Naive B cell (primary cell): ENCODE results near the gene SPATA32. TPM values are rescaled to one million over a fixed set of nuclear protein-coding genes. Genes with fewer than 3 reads are reported as not detected.

Source experiments
- ATAC-seq, 2 donors: fragments of 150-1000 bp; cut with Tn5 transposase; 2 replicates each; pipeline ENCODE4 v1.10.0; 2021; ENCODE audit warnings: low read depth in 2 of 2, mild to moderate bottlenecking in 2 of 2, moderate library complexity in 2 of 2
- DNase-seq: peaks from one replicate; pipeline ENCODE4 v3.0.0; 2022
- H3K27ac Mint-ChIP-seq, 6 donors: one replicate each; pipeline ENCODE4 v1.8.0; 2020 to 2022; ENCODE audit warnings: mild to moderate bottlenecking in 6 of 6, mixed read lengths in 6 of 6, moderate library complexity in 5 of 6, inconsistent platforms in 2 of 6
- H3K27me3 Mint-ChIP-seq, 3 donors: one replicate each; pipeline ENCODE4 v1.8.0; 2021 to 2022; ENCODE audit warnings: mixed read lengths in 3 of 3, mild to moderate bottlenecking in 1 of 3
- H3K36me3 Mint-ChIP-seq, 2 donors: one replicate each; pipeline ENCODE4 v1.8.0; 2020 to 2022; ENCODE audit warnings: mixed read lengths in 2 of 2, inconsistent platforms in 1 of 2, mild to moderate bottlenecking in 1 of 2
- H3K4me1 Mint-ChIP-seq, 3 donors: one replicate each; pipeline ENCODE4 v1.8.0; 2020 to 2022; ENCODE audit warnings: mixed read lengths in 3 of 3, inconsistent platforms in 1 of 3, mild to moderate bottlenecking in 1 of 3, moderate library complexity in 1 of 3
- H3K4me3 Mint-ChIP-seq, 8 donors: one replicate each; pipeline ENCODE4 v1.8.0; 2020 to 2022; ENCODE audit warnings: mild to moderate bottlenecking in 8 of 8, mixed read lengths in 8 of 8, moderate library complexity in 8 of 8, inconsistent platforms in 2 of 8
- H3K9me3 Mint-ChIP-seq, 7 donors: one replicate each; pipeline ENCODE4 v1.8.0; 2020 to 2022; ENCODE audit warnings: mixed read lengths in 7 of 7, mild to moderate bottlenecking in 5 of 7, inconsistent platforms in 2 of 7, moderate library complexity in 1 of 7
- polyA plus RNA-seq, 6 donors: library from polyadenylated mRNA; unstranded; fragments of 300-500 nt; fragmentation: Illumina TruSeq; gene quantifications; one replicate each; pipeline ENCODE4 v1.2.3, GENCODE V29; 2021; ENCODE audit warnings: low read depth in 6 of 6

Gene SPATA32
- polyA plus RNA-seq, 6 donors from 2014 or later, result 0.16 to 4.6 (median 0.31) TPM; not detected in 1

DNA sequence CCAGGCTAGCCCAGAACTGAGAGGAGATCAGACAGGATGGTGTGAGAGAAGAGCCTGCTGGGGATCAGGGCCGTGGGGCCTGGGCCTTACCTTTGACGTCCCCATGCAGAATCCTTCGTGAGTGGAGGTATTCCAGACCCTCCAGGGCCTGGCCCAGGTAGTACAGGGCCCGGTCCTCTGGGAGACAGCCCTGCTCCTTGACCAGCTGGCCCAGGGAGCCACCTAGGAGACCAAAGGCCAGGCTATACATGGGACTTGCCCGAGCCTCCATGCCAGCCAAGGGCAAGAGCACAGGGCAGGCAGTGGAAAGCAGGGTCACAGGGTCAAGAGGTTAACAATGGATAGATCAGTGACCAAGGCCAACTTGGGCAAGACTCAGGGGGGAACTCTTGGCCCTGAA lies 12.1 kb upstream of the SPATA32 start:
- no peaks in the 10 kb centered on the region for H3K9me3 Mint-ChIP-seq
- H3K27ac Mint-ChIP-seq, result no peak overlapping the region
- H3K4me3 Mint-ChIP-seq, result no peak overlapping the region
- no peaks in the 10 kb centered on the region for H3K27me3 Mint-ChIP-seq
- no peaks in the 10 kb centered on the region for H3K36me3 Mint-ChIP-seq
- ATAC-seq (no peak), DNase-seq (no peak)
- H3K4me1 Mint-ChIP-seq, result peaks cover 5 to 11% (median 10%) of the 10 kb centered on the region in 3 donors

DNA sequence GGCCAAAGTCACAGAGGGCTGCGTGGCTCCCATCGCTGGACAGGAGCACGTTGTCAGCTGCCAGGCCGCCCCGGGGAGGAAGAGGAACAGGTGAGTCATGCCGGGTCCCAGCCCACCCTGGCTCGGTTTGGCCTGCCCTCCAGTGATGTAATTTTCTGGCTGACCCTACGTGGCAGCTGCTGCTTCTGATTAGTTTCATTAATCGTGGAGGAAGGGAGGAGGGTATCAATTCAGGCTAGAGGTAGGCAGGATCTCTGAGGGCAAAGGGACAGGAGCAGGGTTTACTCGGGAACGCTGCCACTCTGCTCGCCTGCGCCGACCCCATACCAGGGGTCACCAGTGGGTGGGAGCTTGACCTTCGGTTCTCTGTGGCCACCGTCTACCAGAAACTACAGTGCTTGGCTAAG lies 11.7 kb upstream of the SPATA32 start:
- Mint-ChIP-seq H3K4me3 (no peak overlapping the region), H3K4me1 (peaks cover 5 to 8% (median 7%) of the 10 kb centered on the region in 3 donors), H3K27me3 (no peaks in the 10 kb centered on the region), H3K36me3 (no peaks in the 10 kb centered on the region), H3K27ac (no peak overlapping the region), H3K9me3 (no peaks in the 10 kb centered on the region)
- no peak for ATAC-seq
- DNase-seq, result no peak

DNA sequence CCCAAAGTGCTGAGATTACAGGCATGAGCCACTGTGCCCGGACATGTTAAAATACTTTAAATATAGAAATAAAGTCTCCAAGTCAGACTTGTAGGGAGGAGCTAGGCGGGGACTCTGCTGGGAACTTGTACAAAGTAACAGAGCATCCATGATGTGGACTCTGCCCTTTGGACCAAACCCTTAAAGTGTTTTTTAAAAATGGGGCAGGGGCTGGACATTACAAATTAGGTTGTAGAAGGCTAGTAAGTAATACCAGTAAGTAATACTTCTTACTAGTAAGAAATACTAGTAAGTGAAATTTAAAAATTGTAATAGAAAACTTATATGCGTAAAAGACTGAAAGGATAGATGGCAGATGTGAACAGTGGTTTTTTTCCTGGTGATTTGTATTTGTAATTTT lies 9.7 kb upstream of the SPATA32 start:
- DNase-seq (no peak), ATAC-seq (no peak)
- Mint-ChIP-seq H3K4me1 (peaks cover 0 to 6% (median 3%) of the 10 kb centered on the region in 3 donors), H3K36me3 (peaks cover 0 to 9% of the 10 kb centered on the region in 2 donors), H3K4me3 (no peak overlapping the region), H3K27ac (no peak overlapping the region), H3K9me3 (no peaks in the 10 kb centered on the region), H3K27me3 (no peaks in the 10 kb centered on the region)

DNA sequence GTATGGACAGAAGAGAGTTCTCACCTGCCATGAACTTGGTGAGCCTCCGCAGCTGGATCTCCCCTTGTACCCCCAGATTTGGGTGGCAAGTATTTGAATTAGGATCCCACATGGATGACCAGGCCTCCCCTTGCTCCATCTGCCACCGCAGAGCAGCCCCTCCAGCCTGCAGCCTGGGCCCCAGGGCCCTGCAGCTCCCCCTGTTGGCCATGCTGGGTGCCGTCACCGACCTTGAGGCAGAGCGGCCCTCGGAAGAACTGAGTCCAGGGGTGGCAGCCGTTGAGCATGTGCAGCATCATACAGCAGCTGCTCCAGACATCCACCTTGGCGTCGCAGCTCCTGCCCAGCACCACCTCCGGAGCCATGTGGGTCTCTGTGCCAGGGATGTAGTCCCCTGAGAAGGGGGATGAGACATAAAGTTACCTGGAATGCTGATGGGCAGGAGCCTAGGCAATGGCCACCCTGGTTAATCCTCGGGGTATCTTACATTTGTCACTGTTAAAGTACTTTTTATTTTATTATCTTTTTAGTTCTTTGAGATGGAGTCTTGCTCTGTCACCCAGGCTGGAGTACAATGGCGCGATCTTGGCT lies 9.0 kb upstream of the SPATA32 start:
- peaks cover 0 to 9% of the 10 kb centered on the region in 2 donors for H3K36me3 Mint-ChIP-seq
- no peaks in the 10 kb centered on the region for H3K27me3 Mint-ChIP-seq
- no peaks in the 10 kb centered on the region for H3K9me3 Mint-ChIP-seq
- peak; percentile 28 for DNase-seq
- H3K27ac Mint-ChIP-seq, result peak overlapping the region in 2 of 6 donors; percentile 47 to 54
- peak; percentile 58 to 70 for ATAC-seq
- peaks cover 0 to 6% (median 3%) of the 10 kb centered on the region in 3 donors for H3K4me1 Mint-ChIP-seq
- no peak overlapping the region for H3K4me3 Mint-ChIP-seq

DNA sequence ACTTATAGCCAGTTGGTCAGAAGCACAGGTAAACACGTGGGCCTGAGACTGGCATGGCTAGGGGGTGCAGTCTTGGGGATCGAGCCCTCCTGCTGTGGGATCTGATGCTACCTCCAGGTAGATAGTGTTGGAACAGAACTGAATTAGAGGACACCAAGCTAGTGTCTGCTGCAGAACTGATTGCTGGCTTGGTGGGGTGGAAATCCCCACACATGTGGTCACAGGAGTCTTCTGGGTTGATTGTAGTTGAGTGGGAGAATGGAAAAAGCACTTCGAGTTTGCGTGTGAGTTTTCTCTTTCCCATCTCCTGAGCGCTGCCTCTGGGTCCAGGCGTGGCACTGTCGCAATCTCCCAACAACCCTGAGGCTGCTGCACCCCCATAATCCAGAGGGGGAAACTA lies 8.0 kb upstream of the SPATA32 start:
- no peak for ATAC-seq
- peaks cover 0 to 9% of the 10 kb centered on the region in 2 donors for H3K36me3 Mint-ChIP-seq
- H3K4me1 Mint-ChIP-seq, result peaks cover 0 to 6% (median 3%) of the 10 kb centered on the region in 3 donors

DNA sequence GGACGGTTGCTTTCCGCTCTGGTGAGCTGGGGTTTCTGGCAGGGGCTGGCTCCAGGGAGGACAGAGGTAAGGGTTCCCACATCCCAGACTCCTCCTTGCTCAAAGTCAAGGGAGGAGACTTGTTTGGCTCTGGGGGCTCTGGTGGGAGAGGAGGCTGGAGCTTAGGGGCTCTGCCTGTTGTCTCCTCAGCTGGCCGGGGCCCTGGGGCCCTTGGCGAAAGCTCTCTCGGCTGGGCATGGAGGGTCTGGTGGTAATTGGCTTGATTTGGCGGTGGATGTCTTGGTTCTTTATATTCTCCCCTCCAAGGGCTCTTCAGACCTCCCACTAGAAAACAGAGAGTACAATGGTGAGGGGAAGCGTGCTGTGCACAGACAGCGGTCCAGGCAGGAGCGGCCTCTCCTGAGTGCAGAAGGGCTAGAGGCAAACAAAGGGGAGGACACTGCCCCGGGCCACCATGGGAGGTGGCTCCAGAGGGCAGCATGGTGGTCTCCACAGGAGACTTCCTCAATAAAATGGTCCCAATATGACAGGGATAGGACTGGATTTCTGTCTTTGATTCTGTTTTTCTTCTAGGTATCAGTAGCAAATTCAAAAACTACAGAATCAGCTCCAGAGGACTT lies 5.7 kb upstream of the SPATA32 start:
- H3K4me3 Mint-ChIP-seq, result no peak overlapping the region
- peaks cover 0 to 9% of the 10 kb centered on the region in 2 donors for H3K36me3 Mint-ChIP-seq
- DNase-seq, result no peak
- peaks cover 7 to 9% (median 8%) of the 10 kb centered on the region in 3 donors for H3K4me1 Mint-ChIP-seq
- H3K9me3 Mint-ChIP-seq, result no peaks in the 10 kb centered on the region
- H3K27me3 Mint-ChIP-seq, result no peaks in the 10 kb centered on the region
- H3K27ac Mint-ChIP-seq, result peak overlapping the region in 3 of 6 donors; percentile 32 to 70 (median 55)
- ATAC-seq, result no peak

More for the DNA sequence above, 8.0 kb upstream of the SPATA32 start:
- Mint-ChIP-seq H3K27me3 (no peaks in the 10 kb centered on the region), H3K27ac (peak overlapping the region in 3 of 6 donors; percentile 16 to 91 (median 47)), H3K9me3 (no peaks in the 10 kb centered on the region), H3K4me3 (no peak overlapping the region)
- DNase-seq, result no peak

DNA sequence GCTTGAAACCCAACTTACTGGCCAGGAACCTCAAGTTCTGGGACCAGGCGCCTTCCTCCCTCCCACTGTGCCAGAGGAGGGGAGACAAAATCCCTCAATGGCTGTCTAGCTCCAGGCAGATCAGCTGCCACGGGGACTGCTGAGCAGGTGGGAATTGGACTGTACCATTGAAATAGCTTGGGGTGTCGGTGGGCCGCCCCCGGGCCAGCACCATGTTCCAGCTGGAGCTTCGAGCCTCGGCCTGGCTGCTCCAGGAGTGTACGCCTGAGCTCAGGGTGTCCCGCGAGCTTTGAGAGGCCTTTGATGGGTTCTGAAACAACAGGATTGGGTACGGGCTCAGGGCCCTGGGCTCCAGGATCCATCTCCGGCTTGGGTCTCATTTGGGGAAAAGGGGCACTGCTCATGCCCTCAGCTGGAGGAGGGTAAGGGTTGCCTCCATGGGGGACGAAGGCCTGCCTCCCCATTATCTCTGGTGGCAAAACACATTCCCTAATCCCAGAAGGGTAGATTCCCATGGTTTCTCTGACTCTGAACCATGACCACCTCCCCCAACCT lies 4.6 kb upstream of the SPATA32 start:
- ATAC-seq, result no peak
- H3K4me3 Mint-ChIP-seq, result peak overlapping the region in 1 of 8 donors; percentile 18
- H3K27me3 Mint-ChIP-seq, result no peaks in the 10 kb centered on the region
- H3K36me3 Mint-ChIP-seq, result peaks cover 0 to 9% of the 10 kb centered on the region in 2 donors
- DNase-seq, result no peak
- peaks cover 7 to 15% (median 12%) of the 10 kb centered on the region in 3 donors for H3K4me1 Mint-ChIP-seq
- peak overlapping the region in 2 of 6 donors; percentile 30 to 49 for H3K27ac Mint-ChIP-seq
- no peaks in the 10 kb centered on the region for H3K9me3 Mint-ChIP-seq

DNA sequence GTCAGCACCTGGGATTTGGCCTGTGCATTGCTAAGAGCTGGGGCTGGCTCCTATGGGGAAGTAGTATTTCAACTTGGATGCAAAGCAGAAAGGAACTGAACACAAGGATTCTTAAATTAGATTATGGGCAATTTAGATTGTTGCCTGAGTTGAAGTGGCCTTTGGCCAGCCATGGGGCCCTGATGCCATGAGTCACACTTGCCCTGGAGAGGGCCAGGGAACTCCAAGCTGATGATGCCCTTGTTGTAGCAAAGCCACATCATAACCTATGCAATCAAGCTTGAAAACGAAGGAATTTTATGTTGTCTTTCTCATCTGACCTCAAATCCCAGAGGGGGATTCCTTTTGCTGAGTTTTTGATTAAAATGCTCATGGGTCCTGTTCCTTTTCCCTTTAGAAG lies 3.9 kb upstream of the SPATA32 start:
- Mint-ChIP-seq H3K4me3 (peak overlapping the region in 2 of 8 donors; percentile 4 to 18), H3K36me3 (peaks cover 0 to 9% of the 10 kb centered on the region in 2 donors), H3K4me1 (peaks cover 7 to 22% (median 12%) of the 10 kb centered on the region in 3 donors), H3K27me3 (no peaks in the 10 kb centered on the region), H3K27ac (peak overlapping the region in 2 of 6 donors; percentile 30 to 49), H3K9me3 (no peaks in the 10 kb centered on the region)
- DNase-seq (no peak), ATAC-seq (no peak)

DNA sequence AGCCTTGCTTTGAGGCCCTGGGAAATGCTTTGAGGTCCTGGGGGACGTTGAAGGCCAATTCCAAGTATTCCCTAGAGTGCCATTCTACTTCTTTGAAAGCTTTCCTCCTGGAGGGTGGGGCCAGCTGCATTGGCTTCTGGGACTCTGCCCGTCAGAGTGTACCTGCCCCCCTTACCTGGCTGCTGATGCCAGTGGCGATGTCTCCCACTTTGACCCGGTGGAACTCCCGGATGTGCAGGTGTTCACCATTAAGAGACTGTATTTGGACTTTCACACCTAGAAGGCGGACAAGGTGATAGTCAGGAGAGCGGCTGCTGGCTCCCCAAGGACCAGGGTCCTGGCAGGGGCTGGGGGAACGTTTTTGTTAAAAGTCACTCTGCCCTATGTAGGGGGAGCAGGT lies 3.1 kb upstream of the SPATA32 start:
- no peak for DNase-seq
- Mint-ChIP-seq H3K4me1 (peaks cover 7 to 27% (median 12%) of the 10 kb centered on the region in 3 donors), H3K27ac (peak overlapping the region in 1 of 6 donors; percentile 89), H3K9me3 (no peaks in the 10 kb centered on the region), H3K4me3 (peak overlapping the region in 1 of 8 donors; percentile 30), H3K27me3 (no peaks in the 10 kb centered on the region), H3K36me3 (peaks cover 0 to 9% of the 10 kb centered on the region in 2 donors)
- ATAC-seq, result no peak

DNA sequence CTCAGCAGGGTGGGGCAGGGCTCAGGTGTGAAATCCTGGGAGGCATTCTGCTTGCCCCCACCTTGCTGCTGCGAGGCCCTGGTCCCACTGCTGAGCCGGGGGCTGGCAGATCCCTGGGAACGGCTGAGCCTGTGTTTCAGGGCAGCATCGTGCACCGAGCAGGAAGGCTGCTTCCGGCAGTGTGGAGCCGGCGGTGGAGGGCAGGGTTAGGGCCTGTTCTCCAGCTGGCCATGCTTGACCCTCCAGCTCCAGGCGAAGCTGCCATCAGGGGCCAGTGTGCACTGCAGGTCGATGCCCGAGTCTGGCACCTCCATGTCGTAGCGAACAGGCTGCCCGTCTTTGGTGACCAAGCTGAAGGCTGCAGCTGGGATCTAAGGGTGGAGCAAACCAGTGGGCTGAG lies 2.5 kb upstream of the SPATA32 start:
- Mint-ChIP-seq H3K27ac (peak overlapping the region in 1 of 6 donors; percentile 41), H3K9me3 (no peaks in the 10 kb centered on the region)

DNA sequence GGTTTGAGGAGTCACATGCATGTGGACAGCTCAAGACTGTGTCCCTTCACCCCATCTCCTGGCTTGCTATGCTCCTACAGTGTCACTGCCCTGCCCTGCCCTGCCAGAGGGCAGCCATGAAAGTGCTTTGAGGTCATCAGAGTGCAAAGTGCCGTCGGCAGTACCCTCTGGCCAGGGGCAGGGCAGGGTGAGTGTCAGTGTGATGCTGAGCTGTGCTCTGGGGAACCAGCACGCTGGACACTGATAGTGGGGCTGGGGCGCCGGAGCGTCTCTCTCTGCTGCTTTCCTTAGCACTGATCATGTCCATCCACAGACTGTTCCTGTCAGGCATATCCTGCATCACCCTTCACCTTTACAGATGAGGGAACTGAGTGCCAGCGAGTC lies 1.6 kb upstream of the SPATA32 start:
- Mint-ChIP-seq H3K4me3 (peak overlapping the region in 4 of 8 donors; percentile 5 to 82 (median 68)), H3K27ac (peak overlapping the region in 2 of 6 donors; percentile 11 to 63), H3K36me3 (peaks cover 0 to 13% of the 10 kb centered on the region in 2 donors), H3K4me1 (peaks cover 7 to 27% (median 12%) of the 10 kb centered on the region in 3 donors), H3K9me3 (no peaks in the 10 kb centered on the region), H3K27me3 (no peaks in the 10 kb centered on the region)
- DNase-seq (no peak), ATAC-seq (no peak)

More for the DNA sequence above, 2.5 kb upstream of the SPATA32 start:
- H3K36me3 Mint-ChIP-seq, result peaks cover 0 to 9% of the 10 kb centered on the region in 2 donors
- ATAC-seq (no peak), DNase-seq (no peak)
- H3K27me3 Mint-ChIP-seq, result no peaks in the 10 kb centered on the region
- H3K4me3 Mint-ChIP-seq, result no peak overlapping the region
- peaks cover 7 to 27% (median 12%) of the 10 kb centered on the region in 3 donors for H3K4me1 Mint-ChIP-seq

DNA sequence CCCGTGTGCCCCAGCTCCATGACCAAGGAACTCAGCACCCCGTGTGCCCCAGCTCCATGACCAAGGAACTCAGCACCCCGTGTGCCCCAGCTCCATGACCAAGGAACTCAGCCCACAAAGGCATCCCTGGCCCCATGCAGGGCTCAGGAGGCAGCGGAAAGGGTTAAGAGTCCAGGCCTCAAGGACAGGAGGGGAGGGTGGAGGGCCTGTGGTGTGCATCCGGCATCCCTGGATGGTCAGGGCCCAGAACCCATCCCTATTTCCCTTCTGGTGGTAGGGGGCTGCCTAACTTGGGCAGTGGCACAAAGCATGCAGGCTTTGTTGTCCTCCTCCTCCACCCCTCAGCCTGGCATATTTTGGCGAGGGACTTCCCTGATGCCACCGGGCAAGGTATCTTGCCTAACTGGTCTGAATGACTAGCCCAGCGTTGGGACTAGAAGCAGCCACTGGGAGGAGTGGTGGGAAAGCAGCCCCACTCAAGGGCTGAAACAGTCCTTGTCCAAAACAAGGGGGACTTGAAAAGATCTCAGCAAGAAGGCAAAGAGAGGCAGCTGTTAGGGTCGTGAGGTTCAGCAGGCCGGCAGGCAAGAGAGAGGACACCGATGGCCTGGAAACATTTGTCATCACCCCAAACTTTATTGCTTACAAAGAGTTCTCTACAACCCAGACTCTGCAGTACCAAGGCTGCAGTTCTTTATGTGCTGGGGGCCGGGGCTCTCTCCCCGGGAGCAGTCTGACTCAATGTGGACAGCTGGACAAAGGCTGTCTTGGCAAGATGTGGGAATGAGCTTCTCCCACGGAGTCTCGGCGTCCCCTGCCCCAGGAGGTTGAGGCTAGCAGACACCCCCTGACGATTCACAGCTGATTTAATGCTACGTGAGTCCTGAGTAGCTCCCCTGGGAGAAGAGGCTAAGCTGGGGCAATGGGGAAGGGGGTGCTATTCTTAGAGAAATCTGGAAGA lies 902 bp upstream of the SPATA32 start:
- Mint-ChIP-seq H3K4me1 (peaks cover 7 to 27% (median 12%) of the 10 kb centered on the region in 3 donors), H3K9me3 (no peaks in the 10 kb centered on the region), H3K27me3 (no peaks in the 10 kb centered on the region), H3K27ac (peak overlapping the region in 5 of 6 donors; percentile 32 to 77 (median 63)), H3K36me3 (peaks cover 0 to 8% of the 10 kb centered on the region in 2 donors), H3K4me3 (peak overlapping the region; percentile 56 to 94 (median 83))
- ATAC-seq (no peak), DNase-seq (no peak)
